CD4-positive, alpha-beta T cell treated with Interleukin-12 subunit alpha and Interleukin-12 subunit beta, for 1 hour (primary cell): ENCODE measurements around the gene EFEMP2.
"Not testable (repeated sequence)": the region's sequence is repeated elsewhere in the genome, so short reads cannot be mapped to it uniquely, and the experiment has no call there.

Experiments
- DNase-seq: peaks from one replicate; pipeline ENCODE4 v3.0.0-alpha.2; 2020

Gene EFEMP2

DNA sequence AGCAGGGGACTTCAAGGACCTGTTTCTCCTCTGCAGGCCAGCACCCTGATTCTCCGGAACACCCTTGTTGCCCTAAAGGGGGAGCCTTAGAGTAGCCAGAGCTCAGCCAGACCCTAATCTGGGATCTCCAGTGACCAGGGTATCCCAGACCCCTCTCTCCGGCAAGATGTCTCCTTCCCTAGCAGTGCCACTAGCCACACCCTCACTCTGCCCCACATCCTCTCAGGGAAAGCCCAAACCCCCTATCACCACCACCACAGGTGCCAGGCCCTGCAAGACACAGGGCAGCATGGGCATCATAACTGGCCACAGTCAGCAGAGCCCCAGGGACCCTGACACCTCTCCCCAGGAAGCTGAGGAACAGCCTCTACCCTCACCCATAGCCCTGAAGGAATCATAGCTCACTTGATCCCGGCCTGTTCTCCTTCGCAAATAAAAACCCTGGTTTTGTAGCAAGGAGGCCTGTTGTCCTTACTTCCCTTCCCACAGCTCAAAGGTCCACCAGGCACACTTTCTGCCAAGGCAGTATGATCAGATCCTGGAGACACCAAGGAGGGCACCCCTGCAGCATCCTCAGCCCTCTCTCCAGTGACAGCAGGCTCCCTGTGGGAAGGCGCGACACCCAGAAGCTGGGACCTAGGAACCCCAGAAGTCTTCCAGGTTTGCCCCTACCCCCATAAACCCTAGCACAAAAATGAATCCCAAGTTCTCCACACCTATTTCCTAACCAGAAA is 19.2 kb downstream of the EFEMP2 start:
- DNase-seq, result no peak

DNA sequence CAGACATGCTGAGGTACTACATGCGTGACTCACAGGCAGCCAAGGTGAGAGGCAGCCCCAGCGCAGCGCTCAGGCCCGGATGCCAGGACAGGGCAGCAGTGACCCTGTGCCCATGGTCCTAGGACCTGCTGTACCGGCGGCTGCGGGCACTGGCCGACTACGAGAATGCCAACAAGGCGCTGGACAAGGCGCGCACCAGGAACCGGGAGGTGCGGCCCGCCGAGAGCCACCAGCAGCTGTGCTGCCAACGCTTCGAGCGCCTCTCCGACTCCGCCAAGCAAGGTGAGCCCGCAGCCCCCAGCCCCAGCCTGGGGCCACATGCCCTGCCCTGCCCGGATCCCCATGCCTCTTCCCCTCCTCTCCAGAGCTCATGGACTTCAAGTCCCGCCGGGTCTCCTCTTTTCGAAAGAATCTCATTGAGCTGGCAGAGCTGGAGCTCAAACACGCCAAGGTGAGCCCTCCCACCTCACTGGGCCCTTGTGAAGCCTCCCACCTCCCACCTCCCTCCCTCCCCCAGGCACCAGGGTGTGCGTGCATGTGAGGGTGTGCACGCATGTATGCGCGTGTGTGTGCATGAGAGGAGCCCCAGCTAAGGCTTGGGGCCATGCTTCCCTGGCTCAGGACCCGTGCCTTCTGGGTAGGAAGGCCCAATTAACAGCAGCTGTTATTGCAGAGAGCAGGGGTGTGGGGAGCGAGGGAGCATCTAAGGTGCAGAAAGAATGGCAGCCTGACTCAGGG is 19.9 kb downstream of the EFEMP2 start:
- DNase-seq, result no peak

DNA sequence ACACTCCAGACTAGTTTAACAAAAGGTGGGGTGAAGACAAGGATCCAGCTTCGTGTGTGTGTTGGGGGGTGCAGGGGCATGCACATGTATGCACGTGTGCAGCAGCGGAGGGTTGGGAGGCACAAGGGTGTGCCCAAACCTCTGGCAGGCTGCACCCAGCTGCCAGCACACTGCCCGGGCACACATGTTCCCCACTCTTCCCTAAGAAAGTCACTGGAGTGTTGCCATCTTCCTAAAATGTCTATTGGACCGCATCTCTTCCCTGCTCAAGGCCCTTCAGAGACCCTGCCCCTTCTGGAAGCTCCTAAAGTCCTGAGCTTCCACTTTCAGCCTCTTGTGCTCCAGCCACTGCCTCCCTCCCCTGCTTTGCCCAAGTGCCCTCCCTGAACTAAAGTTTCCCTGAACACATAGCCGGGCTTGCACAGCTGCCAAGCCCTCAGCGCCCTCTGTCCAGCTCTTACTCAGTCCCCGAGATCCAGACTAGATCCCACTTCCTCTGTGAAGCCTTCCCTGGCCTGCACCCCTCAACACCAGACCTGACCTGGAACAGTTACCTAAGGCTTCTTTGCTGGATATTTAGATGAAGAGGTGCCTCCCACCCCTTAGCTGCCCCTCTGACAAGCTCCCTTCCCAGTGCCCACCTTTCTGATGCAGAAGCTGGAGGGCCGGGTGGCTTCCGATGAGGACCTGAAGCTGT is 20.6 kb downstream of the EFEMP2 start:
- no peak for DNase-seq

DNA sequence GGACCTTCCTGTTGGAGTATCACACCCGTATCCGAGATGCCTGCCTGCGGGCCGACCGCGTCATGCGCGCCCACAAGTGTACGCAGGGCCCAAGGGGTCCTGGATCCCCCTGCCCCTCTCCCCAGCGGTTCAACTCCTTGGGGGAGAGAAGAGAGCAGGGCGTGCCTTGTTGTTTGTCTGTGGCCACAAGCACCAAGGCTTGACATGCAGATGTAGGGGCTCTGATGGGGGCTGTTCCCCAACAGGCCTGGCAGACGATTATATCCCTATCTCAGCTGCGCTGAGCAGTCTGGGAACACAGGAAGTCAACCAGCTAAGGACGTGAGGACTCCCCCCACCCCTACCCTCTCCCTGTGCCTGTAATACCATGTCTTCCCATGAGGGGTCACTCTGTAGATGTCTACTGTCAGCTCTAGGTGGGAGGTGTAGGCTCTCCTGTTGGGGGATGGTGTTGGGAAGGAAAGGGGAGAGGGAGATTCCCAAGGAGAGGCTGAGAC is 21.5 kb downstream of the EFEMP2 start:
- DNase-seq, result peak; percentile 34

DNA sequence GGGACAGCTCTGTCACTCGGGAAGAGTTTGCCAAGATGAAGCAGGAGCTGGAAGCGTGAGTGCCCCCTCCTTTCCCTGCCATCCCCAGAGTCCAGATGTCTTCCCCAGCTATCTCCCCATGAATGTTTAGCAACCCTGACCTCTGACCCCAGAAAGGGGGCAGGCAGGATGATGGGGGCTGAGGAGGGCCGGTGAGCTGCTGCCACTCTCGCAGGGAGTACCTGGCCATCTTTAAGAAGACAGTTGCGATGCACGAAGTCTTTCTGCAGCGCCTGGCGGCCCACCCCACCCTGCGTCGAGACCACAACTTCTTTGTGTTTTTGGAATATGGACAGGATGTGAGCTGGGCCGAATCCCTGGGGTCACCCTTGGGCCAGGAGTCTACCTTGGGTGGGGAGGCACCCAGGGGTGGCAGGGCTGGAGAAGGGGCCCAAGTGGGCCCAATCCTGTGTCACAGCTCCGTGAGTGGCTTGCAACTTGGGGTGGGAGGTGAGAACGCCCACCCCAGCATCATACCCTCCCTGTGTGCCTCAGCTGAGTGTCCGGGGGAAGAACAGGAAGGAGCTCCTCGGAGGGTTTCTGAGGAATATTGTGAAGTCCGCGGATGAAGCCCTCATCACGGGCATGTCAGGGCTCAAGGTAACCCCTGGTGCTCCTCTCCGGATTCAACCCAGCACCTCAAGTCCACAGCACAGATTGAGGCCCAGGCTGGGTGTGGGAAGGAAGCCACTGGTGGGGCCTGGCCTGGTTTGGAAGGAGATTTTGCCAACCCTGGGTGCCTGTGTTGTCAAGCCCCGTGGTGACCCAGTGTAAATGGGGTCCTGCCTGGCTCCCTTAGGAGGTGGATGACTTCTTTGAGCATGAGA is 22.1 kb downstream of the EFEMP2 start:
- no peak for DNase-seq

DNA sequence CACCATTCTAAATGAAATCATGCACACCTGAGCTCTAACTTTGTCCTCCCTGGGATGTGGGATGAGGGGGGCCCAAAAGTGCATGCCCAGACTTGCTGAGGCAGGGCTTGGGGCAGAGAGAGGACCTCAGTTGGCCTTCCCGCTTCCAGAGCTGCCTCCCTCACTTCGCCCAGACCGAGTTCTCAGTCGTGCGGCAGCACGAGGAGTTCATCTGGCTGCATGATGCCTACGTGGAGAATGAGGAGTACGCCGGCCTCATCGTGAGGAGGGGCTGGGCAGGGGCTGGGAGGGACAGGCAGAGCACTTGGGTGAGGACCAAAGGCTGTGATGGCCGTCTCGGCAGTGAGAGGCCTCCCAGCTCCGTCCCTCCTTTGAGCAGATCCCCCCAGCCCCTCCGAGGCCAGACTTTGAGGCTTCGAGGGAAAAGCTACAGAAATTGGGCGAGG is 22.8 kb downstream of the EFEMP2 start:
- no peak for DNase-seq

DNA sequence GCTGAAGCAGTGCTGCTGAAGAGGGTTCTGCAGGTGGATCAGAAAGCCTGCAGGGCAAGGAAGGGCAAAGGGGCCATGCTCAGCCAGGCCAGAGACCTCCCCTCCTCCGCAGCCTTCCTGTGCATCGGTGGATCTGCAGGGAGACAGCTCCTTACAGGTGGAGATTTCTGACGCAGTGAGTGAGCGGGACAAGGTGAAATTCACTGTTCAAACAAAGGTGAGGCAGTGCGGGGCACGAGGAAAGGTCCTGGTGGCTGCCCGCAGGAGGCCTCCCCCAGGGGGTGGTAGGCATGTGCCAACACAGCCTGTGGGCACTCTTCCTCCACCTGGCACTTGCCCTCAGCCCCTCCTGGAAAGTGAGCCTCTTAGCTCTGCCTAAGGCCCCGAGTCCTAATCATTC is 23.2 kb downstream of the EFEMP2 start:
- no peak for DNase-seq

DNA sequence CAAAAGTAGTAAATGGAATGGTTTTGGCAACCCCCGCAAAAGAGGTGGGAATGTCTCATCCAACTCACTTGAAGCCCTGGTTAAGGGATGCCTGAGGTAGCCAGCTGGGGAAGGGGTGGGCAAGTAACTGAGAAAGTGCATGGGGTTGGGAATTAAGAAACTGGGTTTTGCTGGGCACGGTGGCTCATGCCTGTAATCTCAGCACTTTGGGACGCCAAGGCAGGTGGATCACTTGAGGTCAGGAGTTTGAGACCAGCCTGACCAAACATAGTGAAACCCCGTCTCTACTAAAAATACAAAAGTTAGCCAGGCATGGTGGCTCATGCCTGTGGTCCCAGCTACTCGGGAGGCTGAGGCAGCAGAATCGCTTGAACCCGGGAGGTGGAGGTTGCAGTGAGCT is 23.9 kb downstream of the EFEMP2 start:
- not testable (repeated sequence) for DNase-seq

DNA sequence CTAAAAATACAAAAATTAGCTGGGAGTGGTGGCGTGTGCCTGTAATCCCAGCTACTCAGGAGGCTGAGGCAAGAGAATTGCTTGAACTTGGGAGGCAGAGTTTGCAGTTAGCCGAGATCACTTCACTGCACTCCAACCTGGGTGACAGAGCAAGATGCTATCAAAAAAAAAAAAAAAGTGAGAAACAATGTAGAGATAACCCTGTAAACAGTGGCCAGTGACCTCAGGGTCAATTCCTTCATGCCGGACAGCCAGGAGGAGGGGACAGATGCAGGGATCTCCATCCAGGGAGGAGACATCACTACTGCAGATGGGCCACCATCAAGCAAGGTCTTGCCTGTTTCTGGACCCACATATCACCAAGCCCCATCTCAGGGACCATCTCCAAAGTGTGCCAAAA is 24.9 kb downstream of the EFEMP2 start:
- DNase-seq, result no peak

DNA sequence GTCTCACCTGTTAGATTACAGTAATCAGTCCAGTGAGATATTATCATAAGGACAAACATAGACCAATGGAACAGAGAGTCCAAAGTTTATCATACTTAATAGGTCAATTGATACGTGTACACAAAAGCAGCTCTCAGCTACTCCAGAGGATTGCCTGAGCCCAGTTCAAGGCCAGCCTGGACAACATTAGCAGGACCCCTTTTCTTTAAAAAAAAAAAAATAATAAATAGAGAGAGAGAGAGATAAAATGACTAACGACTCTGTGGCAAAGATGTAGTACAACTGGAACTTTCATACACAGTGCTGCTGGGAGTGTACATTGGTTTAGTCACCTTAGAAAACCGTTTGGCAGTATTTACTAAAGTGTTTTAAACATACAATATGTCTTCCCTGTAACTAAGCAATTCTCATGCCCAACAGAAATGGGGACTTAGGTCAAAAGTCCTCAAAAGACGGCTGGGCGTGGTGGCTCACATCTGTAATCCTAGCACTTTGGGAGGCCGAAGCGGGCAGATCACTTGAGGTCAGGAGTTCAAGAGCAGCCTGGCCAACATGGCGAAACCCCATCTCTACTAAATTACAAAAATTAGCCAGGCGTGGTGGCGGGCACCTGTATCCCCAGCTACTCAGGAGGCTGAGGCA is 28.2 kb downstream of the EFEMP2 start:
- DNase-seq, result no peak

DNA sequence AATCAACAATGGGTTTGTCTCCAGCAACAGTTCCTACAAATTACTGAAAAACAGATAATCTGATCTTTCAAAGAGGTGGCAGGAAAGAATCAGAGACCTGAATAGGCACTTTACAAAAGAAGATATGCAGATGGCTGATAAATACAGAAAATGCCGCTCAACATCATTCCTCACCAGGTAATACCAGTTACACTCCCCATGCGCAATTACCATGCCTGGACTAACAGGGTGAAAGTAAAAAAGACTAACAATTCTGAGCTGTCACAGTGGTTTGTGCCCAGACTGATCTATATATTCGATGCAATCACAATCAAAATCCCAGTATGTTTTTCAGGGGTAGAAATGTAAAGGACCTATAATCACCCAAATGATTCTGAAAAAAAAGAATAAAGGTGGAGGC is 28.8 kb downstream of the EFEMP2 start:
- no peak for DNase-seq

DNA sequence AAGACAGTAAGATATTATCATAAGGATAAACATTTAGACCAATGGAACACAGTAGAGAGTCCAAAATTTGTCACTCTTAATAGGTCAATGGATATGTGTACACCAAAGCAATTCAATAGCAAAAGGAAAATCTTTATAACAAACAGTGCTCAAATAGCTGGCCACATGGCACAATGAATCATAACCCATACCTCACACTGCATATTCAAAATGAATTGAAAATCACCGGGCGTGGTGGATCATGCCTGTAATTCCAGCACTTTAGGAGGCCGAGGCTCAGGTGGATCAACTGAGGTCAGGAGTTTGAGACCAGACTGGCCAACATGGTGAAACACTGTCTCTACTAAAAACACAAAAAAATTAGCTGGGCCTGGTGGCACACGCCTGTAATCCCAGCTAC is 30.5 kb downstream of the EFEMP2 start:
- no peak for DNase-seq

DNA sequence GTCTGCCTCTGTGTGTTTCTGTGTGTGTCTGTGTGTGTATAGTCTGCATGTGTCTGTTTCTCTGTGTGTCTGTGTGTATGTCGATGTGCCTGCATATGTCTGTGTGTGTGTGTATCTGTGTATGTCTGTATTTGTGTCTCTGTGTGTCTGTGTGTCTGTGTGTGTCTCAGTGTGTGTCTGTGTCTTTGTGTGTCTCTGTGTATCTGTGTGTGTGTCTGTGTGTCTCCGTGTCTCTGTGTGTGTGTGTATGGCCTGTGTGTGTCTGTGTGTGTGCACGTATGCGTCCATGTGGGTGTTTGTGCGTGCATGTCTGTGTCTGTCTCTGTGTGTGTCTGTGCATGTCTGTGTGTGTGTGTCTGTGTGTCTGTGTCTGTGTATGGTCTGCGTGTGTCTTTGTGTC is 38.4 kb downstream of the EFEMP2 start:
- no peak for DNase-seq

DNA sequence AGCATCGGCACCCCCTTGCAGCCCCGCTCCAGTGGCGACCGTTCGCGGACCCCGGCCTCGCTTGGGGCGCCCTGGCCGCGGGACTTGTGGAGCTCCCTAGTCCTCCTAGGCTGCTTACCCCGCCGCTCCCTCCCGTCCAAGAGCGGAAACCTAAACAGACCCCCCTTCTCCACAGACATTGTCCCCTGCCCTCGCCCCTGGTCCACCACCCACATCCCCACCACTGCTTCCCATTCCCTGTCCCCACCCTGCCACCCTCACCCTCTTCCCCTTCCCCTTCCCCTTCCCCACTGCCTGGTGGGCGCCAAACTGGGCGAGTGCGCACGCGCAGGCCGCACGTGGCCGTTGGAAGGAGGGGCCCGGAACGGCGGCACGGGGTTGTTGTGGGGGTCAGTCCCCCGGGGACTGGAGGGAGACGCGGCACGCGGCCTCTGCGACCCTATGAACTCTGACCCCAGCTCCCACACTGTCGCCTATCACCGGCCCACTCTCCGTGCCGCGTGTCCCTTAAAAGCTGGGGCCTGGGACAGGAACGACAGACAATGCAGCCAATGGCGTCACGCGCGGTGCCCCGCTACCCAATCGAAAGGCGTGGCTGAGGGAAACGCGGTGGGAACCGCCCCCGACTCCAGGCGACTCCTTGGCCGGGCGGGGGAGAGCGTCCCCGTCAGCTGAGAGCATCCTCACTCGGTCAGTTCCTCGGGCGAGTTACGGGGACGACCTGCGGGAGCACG is 39.1 kb downstream of the EFEMP2 start, which contains the start of gene SNX32:
Gene SNX32, plus strand, starts transcription at position 667 of the 734 bp plus-strand sequence. CDS start 103 bp downstream, outside the sequence.
- peak; percentile 95 for DNase-seq

DNA sequence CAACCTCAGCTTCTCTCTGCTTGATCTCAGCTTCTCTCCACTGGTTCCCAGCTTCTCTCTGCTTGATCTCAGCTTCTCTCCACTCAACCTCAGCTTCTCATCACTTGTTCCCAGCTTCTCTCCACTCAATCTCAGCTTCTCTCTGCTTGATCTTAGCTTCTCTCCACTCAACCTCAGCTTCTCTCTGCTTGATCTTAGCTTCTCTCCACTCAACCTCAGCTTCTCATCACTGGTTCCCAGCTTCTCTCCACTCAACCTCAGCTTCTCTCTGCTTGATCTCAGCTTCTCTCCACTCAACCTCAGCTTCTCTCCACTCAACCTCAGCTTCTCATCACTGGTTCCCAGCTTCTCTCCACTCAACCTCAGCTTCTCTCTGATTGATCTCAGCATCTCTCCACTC is 40.4 kb downstream of the EFEMP2 start:
- not testable (repeated sequence) for DNase-seq

DNA sequence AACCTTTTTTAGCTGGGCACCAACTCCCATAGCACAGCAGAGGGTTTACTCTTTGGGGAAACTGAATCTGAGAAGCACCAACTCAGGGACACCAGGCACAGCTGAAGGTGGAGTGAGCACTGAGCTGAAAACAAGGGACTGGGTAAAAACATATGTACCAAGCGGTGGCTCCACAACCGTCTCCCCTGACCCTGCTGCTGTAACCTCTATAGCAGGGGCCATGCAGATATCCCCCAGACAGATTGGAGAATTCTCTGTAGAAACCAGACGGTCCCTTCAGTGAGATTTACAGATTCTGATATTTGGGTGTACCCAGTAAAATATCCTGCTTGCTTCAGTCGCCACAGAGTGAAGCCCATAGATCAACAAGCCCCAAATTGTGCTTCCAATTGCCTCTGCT is 43.1 kb downstream of the EFEMP2 start:
- no peak for DNase-seq

DNA sequence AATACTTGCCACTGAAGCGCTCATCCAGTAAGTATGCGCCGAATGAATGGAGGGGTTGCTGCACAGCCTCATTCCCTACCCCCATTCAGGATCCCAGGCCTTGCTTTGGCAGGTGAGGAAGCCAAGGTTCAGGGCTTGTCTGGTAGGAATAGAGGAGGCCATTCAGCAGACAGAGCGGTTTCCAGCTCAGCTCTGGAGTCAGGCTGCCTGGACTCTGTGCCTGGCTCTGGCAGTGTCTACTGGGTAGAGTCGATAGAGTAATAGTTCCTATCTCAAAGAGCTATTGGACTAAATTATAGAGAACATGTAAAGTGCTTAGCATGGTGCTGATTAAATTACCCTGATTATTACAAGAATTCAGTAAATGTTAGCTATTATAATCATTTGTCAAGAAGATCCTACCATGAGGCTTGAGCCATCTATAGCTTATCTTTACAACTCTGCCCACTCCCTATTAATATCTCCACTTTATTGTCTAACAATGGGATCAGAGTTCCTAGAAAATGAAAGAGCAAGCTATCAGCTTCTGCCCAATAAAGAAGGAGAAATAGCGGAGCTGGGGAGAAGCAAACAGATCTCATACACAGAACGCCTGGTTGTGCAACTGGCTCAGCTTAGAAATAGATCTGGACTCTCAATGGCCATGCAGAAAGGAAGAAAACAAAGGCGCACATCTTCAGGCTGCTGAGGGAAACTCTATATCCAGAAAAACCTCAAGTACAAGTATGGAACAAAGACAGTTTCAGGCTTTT is 45.4 kb downstream of the EFEMP2 start:
- no peak for DNase-seq

DNA sequence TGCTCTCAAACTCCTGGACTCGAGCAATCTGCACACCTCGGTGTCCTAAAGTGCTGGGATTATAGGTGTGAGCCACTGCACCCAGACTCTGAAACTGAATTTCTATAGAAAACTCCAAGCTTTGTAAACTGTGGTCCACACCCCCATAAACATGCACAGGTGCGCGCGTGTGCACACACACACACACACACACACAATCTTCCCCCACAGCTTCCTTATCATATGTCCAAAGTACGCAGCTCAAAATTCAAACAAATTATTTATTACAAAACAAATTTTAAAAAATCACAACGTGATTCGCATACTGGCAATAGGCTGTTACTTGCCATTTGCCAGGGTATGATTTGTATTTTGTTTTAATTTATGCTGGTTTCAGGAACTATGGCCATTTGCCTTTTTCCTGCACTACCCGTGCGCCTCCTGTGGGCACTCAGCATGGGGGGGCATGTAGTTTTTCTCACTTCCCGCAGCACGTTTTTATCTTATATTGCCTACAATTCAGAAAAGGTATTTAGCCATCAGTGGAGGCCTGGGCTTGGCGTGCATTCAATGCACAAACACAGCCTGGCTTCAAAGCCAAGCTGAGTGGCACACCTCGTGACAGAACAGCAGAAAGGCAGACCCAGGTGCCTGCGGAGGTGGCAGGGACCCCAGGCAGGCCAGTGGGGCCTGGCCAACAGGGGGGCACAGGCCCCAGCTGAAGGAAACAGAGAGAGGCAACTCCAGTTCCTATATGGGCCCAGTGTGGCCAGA is 49.6 kb downstream of the EFEMP2 start:
- DNase-seq, result no peak

DNA sequence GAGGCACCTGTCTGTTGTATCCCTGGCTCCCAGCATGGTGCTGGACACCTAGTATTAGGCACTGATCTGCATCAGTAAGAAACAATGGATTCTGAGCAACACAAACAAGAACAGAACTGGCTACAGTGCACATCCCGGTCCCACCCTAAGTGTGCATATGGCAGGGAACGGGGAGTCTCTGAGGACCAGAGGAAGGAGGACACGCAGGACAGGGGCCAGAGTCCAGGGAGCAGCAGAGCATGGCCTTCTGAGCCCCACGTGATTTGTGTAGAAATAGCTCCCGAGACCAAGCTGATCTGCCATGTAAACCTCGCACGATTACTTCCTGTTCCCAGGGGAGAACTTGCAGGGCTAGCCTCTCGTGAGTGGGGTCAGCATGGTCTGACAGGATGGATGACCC is 51.5 kb downstream of the EFEMP2 start:
- no peak for DNase-seq
